NB4 (cell line): Measurements from ENCODE around the gene PODXL.

Experiments
- DNase-seq: peaks from one replicate; pipeline ENCODE4 v3.0.0; 2010; ENCODE audit warnings: low read depth
- H3K4me3 ChIP-seq: one replicate; pipeline ENCODE4 v1.5.1; 2011; ENCODE audit warnings: mild to moderate bottlenecking, low read depth, low read length, moderate library complexity
- CTCF ChIP-seq: IDR thresholded peaks from one replicate; pipeline ENCODE4 v1.5.1; 2012; ENCODE audit warnings: low read depth, low read length
- MYC ChIP-seq: IDR thresholded peaks from 2 replicates; pipeline ENCODE4 v1.6.1; 2011; ENCODE audit warnings: low read depth, low read length
- POLR2A ChIP-seq: IDR thresholded peaks from 2 replicates; pipeline ENCODE4 v1.6.1; 2011; ENCODE audit warnings: mild to moderate bottlenecking; ENCODE audit not compliant: insufficient read length; ENCODE audit errors: extremely low read depth
- TF ChIP-seq, protein P1 (sequence below): IDR thresholded peaks from 2 replicates; pipeline ENCODE4 v1.6.1; 2011; ENCODE audit warnings: low read depth, low read length

Gene PODXL

GRCh38 chr7:131574741-131575140 is 18.3 kb upstream of the PODXL start:
- no peak overlapping the region for H3K4me3 ChIP-seq
- DNase-seq, result no peak
- no peak for TF ChIP-seq CTCF
- TF ChIP-seq, protein P1, sequence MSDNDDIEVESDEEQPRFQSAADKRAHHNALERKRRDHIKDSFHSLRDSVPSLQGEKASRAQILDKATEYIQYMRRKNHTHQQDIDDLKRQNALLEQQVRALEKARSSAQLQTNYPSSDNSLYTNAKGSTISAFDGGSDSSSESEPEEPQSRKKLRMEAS, result no peak
- no peak for TF ChIP-seq MYC
- TF ChIP-seq POLR2A, result no peak

- TF ChIP-seq CTCF (no peak), POLR2A (no peak), MYC (no peak)
- TF ChIP-seq, protein P1, result no peak
- H3K4me3 ChIP-seq, result no peak overlapping the region
- DNase-seq, result no peak
Observed at GRCh38 chr7:131570401-131570800, 14.0 kb upstream of the PODXL start.

DNA sequence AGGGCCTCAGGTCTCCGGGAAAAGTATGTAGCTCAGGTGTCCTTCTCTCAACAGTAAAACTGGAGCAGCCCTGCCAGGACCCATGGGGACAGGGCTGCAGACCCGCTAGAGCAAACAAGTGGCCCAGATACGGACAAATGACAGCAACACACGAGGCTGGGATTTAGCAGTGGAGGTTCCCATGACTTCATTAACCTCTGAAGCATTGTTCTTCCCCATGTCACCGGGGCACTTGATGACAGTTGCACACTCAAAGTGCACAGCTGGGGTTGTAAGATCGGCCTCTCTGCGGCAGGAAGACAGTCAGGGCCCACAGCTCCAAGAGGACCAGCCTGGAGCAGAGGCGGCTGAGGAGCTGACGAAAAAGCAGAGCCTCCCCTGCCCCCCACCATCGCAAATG is 12.5 kb upstream of the PODXL start:
- no peak overlapping the region for H3K4me3 ChIP-seq

GRCh38 chr7:131568510-131568909 is 12.1 kb upstream of the PODXL start:
- no peak for DNase-seq
- H3K4me3 ChIP-seq, result no peak overlapping the region
- no peak for TF ChIP-seq POLR2A
- no peak for TF ChIP-seq MYC
- TF ChIP-seq, protein P1, result no peak
- no peak for TF ChIP-seq CTCF

More for the DNA sequence above, 12.5 kb upstream of the PODXL start:
- TF ChIP-seq, protein P1, result no peak
- no peak for TF ChIP-seq CTCF
- no peak for DNase-seq

DNA sequence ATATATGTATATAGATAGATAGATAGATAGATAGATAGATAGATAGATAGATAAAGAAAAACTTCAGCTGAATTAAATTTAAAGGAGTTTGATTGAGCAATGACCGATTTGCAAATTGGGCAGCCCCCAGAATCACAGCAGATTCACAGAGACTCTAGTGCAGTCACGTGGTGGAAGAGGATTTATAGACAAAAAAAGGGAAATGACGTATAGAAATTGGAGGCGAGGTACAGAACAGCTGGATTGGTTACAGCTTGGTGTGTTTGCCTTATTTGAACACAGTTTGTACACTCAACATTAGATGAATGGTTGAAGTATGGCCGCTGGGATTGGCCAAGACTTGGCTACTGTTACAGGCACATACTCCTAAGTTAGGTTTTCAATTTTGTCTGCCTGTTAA is 8.2 kb upstream of the PODXL start:
- H3K4me3 ChIP-seq, result no peak overlapping the region
- peak; percentile 24 for DNase-seq
- TF ChIP-seq, protein P1, result peak; percentile 68
- TF ChIP-seq POLR2A, result no peak

DNA sequence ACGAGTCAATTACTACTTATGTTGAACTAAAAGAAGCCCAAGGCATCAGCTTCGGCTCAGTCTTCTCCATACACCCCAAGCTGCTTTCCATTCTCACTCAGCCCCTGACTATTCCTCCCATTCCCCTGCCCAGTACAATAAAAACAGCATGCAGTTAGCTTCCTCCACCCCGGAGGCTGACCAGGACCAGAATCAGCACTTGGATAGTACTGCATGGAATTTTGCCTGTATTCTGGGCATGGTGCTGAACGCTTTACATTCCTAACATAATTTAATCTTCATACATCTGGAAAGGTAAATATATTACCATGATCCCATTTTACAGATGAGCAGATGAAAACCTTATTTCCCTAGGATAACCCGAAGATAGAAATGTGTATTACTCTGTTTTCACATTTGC is 7.5 kb upstream of the PODXL start:
- TF ChIP-seq POLR2A (no peak), MYC (no peak), CTCF (no peak)
- TF ChIP-seq, protein P1, result no peak
- no peak overlapping the region for H3K4me3 ChIP-seq
- no peak for DNase-seq
